Measurements from ENCODE around the gene SENP5.
"Not testable (repeated sequence)": the region's sequence is repeated elsewhere in the genome, so short reads cannot be mapped to it uniquely, and the experiment has no call there.

SENP5 gene

DNA sequence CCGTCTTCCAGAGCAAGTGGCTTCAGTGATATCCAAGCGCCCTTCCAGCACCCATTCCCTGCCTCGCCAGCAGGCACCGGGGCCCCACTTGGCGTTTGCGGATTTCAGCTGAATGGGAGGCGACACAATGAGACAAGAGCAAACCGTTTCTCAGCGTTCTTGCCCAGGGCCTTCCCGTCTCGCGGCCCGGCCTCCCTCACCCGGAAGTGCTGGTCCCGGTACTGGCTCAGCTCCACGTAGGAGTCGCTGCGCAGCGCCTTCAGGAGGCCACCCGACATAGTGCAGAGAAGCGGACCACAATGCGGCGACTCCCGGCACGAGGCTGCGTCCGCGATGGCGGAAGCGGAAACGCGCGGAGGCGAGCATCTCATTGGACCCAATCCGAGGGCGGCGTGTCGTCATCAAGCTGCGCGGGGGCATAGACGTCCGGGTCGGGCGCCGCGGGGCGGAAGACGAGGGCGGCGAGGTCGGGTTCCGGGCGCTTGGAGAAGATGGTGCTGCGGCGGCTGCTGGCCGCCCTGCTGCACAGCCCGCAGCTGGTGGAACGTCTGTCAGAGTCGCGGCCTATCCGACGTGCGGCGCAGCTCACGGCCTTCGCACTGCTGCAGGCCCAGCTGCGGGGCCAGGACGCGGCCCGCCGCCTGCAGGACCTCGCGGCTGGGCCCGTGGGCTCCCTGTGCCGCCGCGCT, 74.7 kb downstream of the SENP5 start, which contains the start of gene NCBP2:
TSS of gene NCBP2 (minus strand) at position 303 of the 689 bp plus-strand sequence. CDS start at position 278, 25 bp downstream.
- peak; percentile 98 for DNase-seq (ENCODE audit: low spot score)

- DNase-seq (ENCODE audit: low spot score) = peak; percentile 62
Observed at GRCh38 chr3:196942915-196943277, 75.2 kb downstream of the SENP5 start.

DNA sequence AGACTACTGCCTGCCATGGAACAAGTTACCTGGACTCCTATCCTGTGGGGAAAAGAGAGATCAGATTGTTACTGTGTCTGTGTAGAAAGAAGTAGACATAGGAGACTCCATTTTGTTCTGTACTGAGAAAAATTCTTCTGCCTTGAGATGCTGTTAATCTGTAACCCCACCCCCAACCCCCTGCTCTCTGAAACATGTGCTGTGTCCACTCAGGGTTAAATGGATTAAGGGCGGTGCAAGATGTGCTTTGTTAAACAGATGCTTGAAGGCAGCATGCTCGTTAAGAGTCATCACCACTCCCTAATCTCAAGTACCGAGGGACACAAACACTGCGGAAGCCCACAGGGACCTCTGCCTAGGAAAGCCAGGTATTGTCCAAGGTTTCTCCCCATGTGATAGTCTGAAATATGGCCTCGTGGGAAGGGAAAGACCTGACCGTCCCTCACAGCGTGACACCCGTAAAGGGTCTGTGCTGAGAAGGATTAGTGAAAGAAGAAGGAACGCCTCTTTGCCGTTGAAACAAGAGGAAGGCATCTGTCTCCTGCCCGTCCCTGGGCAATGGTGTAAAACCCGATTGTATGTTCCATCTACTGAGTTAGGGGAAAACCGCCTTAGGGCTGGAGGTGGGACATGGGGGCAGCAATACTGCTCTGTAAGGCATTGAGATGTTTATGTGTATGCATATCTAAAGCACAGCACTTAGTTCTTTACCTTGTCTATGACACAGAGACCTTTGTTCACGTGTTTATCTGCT, 76.5 kb downstream of the SENP5 start:
- not testable (repeated sequence) for DNase-seq (ENCODE audit: low spot score)

DNA sequence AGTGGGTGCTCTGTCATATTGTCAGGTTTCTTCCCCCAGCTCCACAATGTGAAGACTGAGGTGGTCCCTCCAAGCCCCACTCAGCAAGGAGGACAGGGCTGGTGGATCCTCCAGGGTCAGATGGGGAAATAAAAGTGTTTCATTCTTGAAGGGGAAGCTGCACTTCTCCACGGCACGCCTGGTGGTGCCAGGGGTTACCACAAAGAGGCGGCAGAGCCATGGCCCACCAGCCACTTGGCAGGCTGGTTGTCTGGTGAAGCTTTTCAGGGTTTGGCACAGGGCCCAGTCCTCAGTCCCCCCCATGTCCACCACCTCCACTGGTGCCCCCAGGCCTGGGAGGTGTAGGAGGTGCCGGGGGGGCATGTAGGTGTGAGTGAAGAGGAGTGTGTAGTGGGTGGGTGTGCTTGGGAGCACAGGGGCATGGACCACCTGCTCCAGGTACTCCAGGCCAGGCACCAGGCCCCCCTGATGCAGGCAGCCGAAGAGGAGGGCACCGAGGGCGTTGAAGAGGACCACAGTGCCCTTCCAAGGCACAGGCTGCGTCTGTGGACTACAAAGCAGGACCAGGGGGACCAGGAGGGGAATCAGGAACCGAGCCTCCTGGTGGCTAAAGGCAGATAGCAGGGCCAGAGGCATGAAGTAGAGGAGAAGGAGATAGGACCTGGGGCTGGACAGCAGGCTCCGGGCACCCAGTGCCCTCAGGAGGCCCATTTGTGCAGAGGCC, 79.6 kb downstream of the SENP5 start:
- DNase-seq (ENCODE audit: low spot score) = no peak

- no peak for DNase-seq (ENCODE audit: low spot score)
Observed at GRCh38 chr3:196947860-196948441, 80.2 kb downstream of the SENP5 start.

DNA sequence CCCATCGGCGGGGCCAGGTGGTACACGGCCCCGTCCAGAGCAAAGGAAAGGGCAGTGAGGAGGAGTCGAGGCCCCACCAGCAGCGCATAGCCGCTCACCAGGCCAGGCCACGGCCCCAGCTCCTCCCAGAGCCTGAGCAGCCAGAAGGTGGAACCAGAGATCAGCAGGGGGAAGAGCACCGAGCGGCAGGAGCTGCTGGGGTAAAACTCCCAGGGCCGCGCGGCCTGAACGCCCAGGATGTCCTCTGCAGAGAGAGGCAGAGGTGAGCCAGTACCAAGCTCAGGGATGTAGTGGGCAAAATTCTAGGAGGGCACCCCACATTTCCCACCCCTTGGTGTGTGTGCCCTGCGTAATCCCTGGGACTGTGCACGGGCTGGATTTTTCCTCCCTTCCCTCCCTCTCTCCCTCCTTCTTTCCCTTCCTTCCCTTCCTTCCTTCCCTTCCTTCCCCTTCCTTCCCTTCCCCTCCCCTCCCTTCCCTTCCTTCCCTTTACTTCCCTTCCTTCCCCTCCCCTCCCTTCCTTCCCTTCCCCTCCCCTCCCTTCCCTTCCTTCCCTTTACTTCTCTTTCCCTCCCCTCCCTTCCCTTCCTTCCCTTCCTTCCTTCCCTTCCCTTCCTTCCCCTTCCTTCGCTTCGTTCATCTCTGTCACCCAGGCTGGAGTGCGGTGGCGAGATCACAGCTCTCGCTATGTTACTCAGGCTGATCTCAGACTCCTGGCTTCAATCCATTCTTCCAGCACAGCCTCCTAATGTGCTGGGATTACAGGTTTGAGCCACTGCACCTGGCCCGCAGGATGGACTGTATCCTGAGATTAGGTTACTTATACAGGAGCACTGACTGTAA, 80.9 kb downstream of the SENP5 start:
- DNase-seq (ENCODE audit: low spot score) = no peak

- DNase-seq (ENCODE audit: low spot score) = no peak
Observed at GRCh38 chr3:196949285-196949619, 81.5 kb downstream of the SENP5 start.

- DNase-seq (ENCODE audit: low spot score) = no peak
Observed at GRCh38 chr3:196949750-196950149, 82.0 kb downstream of the SENP5 start.

GRCh38 chr3:196951371-196951770, 83.7 kb downstream of the SENP5 start:
- no peak for DNase-seq (ENCODE audit: low spot score)

GRCh38 chr3:196954832-196955231, 87.1 kb downstream of the SENP5 start:
- DNase-seq (ENCODE audit: low spot score) = no peak

- DNase-seq (ENCODE audit: low spot score) = no peak
Observed at GRCh38 chr3:196962108-196962929, 94.6 kb downstream of the SENP5 start.

GRCh38 chr3:196962930-196963630, 95.4 kb downstream of the SENP5 start:
- DNase-seq (ENCODE audit: low spot score) = no peak

DNA sequence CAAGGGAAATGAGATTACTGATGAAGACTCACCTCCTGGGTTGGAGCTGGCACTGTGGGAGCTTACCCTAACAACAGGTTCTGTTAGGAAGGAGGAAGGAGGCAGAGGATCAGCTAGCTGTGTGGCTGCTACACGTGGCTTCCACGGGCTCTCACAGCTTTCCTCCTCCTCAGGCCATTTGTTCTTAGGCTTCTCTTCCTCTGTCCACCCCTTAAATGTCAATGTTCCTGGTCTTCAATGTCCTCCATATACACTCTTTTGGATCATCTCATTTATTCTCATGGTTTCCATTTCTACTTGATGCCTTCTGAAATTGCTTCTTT, 95.9 kb downstream of the SENP5 start:
- DNase-seq (ENCODE audit: low spot score) = no peak

- no peak for DNase-seq (ENCODE audit: low spot score)
Observed at GRCh38 chr3:196965112-196965803, 97.5 kb downstream of the SENP5 start.

DNA sequence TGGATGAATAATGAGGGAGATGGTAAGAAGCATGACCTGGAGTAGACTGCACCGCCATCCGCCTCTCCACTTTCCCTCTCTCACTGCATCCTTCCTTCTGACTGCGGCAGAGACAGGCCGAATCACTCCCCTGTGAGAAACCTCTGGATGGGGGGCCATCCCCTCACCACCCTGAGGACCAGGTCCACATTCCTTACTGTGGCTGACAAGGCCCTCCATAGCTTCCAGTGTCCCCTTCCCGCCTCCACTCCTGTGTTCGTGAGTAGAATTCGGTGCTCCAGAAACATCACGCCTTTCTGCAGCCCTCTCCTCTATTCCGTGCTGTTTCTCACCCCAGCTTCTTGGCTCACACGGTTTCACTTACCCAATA, 98.1 kb downstream of the SENP5 start:
- no peak for DNase-seq (ENCODE audit: low spot score)

- DNase-seq (ENCODE audit: low spot score) = no peak
Observed at GRCh38 chr3:196966526-196967401, 99.0 kb downstream of the SENP5 start.

GRCh38 chr3:196967412-196968232, 99.9 kb downstream of the SENP5 start:
- no peak for DNase-seq (ENCODE audit: low spot score)

Measured in RKO (cell line).